Spleen (tissue), 7 donors: Measurements from ENCODE around the gene CACNA1C.

Experiments
- CTCF ChIP-seq, 11 experiments: fragments of 200-600 bp in 7 of 11; fragments of 450-650 bp in 4 of 11; sonication (generic) in 4 of 11; IDR thresholded peaks in 8 of 11; conservative IDR thresholded peaks in 3 of 11; 1 replicate in 7 of 11; 2 replicates in 4 of 11; pipeline versions ENCODE4 v1.4.0 to v1.8.0; 2016 to 2021; ENCODE audit warnings: antibody characterized with exemption in 11 of 11, inconsistent platforms in 4 of 11, mild to moderate bottlenecking in 1 of 11
- POLR2A ChIP-seq, 3 donors: fragments of 450-650 bp; IDR thresholded peaks; one replicate each; pipeline ENCODE4 v1.5.1; 2017; ENCODE audit warnings: antibody characterized with exemption in 3 of 3, mild to moderate bottlenecking in 1 of 3
- POLR2AphosphoS5 ChIP-seq, 3 donors: sonication (generic); formaldehyde crosslinking; IDR thresholded peaks; one replicate each; pipeline ENCODE4 v1.5.1; 2017; ENCODE audit warnings: antibody characterized with exemption in 3 of 3
- donor health status: DM: no; HTN: no; CAD: no; lungs with moderate emphysema.
- donor health status: DM: no; HTN: no; CAD: no.
- donor health status: DM: no; HTN: no; CAD: no.

GRCh38 chr12:2364631-2365051, 311.9 kb downstream of the CACNA1C start:
- TF ChIP-seq CTCF (IDR thresholded peaks at IDR 0.05 in 8 of 11, conservative IDR thresholded peaks at IDR 0.05 in 3 of 11) = no peak
- TF ChIP-seq POLR2A (IDR thresholded peaks at IDR 0.05) = no peak
- no peak for TF ChIP-seq POLR2AphosphoS5 (IDR thresholded peaks at IDR 0.05)
